Measurements from ENCODE around the gene COL19A1.

The COL19A1 gene

DNA sequence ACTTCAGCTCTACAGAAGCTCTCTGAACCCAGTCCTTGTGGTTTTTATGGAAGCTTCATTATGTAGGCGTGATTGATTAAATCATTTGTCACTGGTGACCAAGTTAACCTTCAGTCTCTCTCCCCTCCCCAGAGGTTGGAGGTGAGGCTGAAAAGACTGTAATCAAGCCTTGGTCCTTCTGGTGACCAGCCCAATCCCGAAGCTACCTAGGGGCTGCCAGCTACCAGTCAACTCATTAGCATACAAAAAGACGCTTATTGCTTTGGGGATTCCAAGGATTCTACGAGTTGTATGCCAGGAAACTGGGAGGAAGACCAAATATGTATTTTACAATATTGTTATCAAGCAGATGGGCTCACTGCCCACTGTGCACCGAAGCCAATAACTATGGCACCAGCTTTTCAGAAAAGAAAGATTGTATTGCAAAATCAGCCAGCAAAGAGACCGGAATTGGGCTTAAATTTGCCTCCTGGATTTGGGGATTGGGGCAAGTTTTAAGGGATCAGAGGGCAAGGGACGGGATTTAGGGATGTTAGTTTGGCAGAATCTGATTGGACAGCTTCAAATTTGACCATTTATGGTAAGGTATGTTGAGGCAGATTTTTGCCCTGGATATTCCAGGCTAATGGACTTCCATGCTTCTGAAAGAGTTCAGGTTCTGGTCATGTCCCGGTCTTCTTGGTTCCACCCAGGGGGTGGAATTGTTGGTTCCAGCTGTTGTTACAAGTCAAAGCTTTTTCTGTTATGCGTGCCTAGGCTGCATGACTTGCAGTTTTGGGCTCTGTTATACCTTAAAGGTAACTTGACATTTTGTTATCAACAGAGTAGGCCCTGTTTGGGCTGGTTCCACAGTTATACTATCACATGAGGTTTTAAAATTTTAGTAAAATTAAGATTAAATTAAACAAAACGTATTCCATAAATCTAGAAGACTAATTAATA, 269.1 kb downstream of the COL19A1 start:
- no peak overlapping the region for H2AFZ ChIP-seq (ENCODE audit: low read length)
- H3K9me3 ChIP-seq (replicated peaks; ENCODE audit: insufficient read depth, low read length) = no peaks in the 10 kb centered on the region
- H3K27ac ChIP-seq (ENCODE audit: low read length) = no peak overlapping the region
- H3F3A ChIP-seq (ENCODE audit: insufficient read depth, low read length) = peaks cover 15% of the 10 kb centered on the region
- H3K9ac ChIP-seq (ENCODE audit: low read length) = no peak overlapping the region
- no peak overlapping the region for H3K4me3 ChIP-seq (ENCODE audit: low read length)
- H3K4me2 ChIP-seq (ENCODE audit: low read depth, low read length) = no peak overlapping the region
- H4K20me1 ChIP-seq (ENCODE audit: insufficient read depth, low read length) = no peaks in the 10 kb centered on the region
- TF ChIP-seq EZH2phosphoT487 (IDR thresholded peaks at IDR 0.05; ENCODE audit: low read length) (no peak), EZH2 (optimal IDR thresholded peaks at IDR 0.05; ENCODE audit: low read depth, low read length) (no peak)
- TF ChIP-seq, protein P1, sequence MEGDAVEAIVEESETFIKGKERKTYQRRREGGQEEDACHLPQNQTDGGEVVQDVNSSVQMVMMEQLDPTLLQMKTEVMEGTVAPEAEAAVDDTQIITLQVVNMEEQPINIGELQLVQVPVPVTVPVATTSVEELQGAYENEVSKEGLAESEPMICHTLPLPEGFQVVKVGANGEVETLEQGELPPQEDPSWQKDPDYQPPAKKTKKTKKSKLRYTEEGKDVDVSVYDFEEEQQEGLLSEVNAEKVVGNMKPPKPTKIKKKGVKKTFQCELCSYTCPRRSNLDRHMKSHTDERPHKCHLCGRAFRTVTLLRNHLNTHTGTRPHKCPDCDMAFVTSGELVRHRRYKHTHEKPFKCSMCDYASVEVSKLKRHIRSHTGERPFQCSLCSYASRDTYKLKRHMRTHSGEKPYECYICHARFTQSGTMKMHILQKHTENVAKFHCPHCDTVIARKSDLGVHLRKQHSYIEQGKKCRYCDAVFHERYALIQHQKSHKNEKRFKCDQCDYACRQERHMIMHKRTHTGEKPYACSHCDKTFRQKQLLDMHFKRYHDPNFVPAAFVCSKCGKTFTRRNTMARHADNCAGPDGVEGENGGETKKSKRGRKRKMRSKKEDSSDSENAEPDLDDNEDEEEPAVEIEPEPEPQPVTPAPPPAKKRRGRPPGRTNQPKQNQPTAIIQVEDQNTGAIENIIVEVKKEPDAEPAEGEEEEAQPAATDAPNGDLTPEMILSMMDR (IDR thresholded peaks at IDR 0.05; ENCODE audit: low read length) = no peak
- H3K27me3 ChIP-seq (replicated peaks; ENCODE audit: insufficient read depth, low read length) = no peaks in the 10 kb centered on the region
- no peaks in the 10 kb centered on the region for H3K36me3 ChIP-seq (replicated peaks; ENCODE audit: insufficient read depth, low read length)
- no peaks in the 10 kb centered on the region for H3K79me2 ChIP-seq (ENCODE audit: low read length)
- no peaks in the 10 kb centered on the region for H3K9me2 ChIP-seq (replicated peaks; ENCODE audit: insufficient read depth, low read length)
- no peak for DNase-seq
- H3K4me1 ChIP-seq (ENCODE audit: low read length) = peaks cover 7% of the 10 kb centered on the region

DNA sequence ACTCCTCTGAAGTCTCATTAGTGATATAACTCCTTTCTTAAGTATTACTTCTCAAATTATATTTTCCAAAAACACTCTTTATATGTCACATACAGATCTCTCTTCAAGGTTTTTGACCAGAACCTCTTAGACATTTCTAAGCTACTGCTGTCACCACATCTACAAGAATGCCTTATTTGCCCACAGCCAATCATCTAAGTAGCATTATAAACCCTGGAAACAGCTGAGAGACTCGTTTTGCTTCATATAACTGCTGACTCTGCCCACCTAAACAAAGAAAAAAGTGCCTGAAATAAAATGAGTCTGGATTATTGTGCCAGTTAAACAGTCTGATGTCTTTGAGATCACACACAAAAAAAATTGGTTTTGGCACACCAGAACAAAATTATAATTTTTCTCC, 270.6 kb downstream of the COL19A1 start:
- no peak for DNase-seq
- no peaks in the 10 kb centered on the region for H3K79me2 ChIP-seq (ENCODE audit: low read length)
- no peak overlapping the region for H3K4me2 ChIP-seq (ENCODE audit: low read depth, low read length)
- peaks cover 2% of the 10 kb centered on the region; the same call in 1 of the 2 replicates for H3F3A ChIP-seq (ENCODE audit: insufficient read depth, low read length)
- no peak overlapping the region for H3K4me3 ChIP-seq (ENCODE audit: low read length)
- no peak for TF ChIP-seq EZH2phosphoT487 (IDR thresholded peaks at IDR 0.05; ENCODE audit: low read length)
- TF ChIP-seq, protein P1 (IDR thresholded peaks at IDR 0.05; ENCODE audit: low read length) = no peak
- TF ChIP-seq EZH2 (optimal IDR thresholded peaks at IDR 0.05; ENCODE audit: low read depth, low read length) = no peak
- H3K9me3 ChIP-seq (replicated peaks; ENCODE audit: insufficient read depth, low read length) = no peaks in the 10 kb centered on the region
- no peaks in the 10 kb centered on the region for H4K20me1 ChIP-seq (ENCODE audit: insufficient read depth, low read length)
- H3K4me1 ChIP-seq (ENCODE audit: low read length) = no peaks in the 10 kb centered on the region; the same call in 1 of the 2 replicates
- no peak overlapping the region for H3K27ac ChIP-seq (ENCODE audit: low read length)
- H3K27me3 ChIP-seq (replicated peaks; ENCODE audit: insufficient read depth, low read length) = no peaks in the 10 kb centered on the region
- no peak overlapping the region for H3K9ac ChIP-seq (ENCODE audit: low read length)
- H3K36me3 ChIP-seq (replicated peaks; ENCODE audit: insufficient read depth, low read length) = no peaks in the 10 kb centered on the region
- no peak overlapping the region for H2AFZ ChIP-seq (ENCODE audit: low read length)
- H3K9me2 ChIP-seq (replicated peaks; ENCODE audit: insufficient read depth, low read length) = no peaks in the 10 kb centered on the region

DNA sequence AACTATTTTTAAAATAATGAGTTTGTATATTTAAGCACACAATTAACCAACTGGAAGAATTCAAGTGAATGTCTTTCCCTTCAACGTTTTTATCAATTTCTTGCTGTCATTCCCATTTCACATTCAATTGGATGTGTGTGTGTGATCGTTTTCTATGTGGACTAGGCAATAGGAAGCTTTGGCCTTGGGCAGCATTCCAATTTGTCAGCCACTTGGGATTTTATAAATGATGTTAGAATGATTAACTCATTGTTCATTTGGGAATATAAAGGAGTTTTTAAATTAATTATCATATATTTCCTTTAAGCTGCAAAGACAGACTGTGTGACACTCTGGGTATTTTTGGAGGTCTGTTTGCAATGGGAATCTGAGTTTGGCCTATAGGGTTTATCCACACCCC, 274.1 kb downstream of the COL19A1 start:
- Histone ChIP-seq H3F3A (ENCODE audit: insufficient read depth, low read length) (no peaks in the 10 kb centered on the region), H2AFZ (ENCODE audit: low read length) (no peak overlapping the region), H3K27ac (ENCODE audit: low read length) (no peak overlapping the region), H3K27me3 (replicated peaks; ENCODE audit: insufficient read depth, low read length) (no peaks in the 10 kb centered on the region), H4K20me1 (ENCODE audit: insufficient read depth, low read length) (no peaks in the 10 kb centered on the region), H3K4me3 (ENCODE audit: low read length) (no peak overlapping the region), H3K4me2 (ENCODE audit: low read depth, low read length) (no peak overlapping the region), H3K9me2 (replicated peaks; ENCODE audit: insufficient read depth, low read length) (no peaks in the 10 kb centered on the region), H3K79me2 (ENCODE audit: low read length) (no peaks in the 10 kb centered on the region), H3K9ac (ENCODE audit: low read length) (no peak overlapping the region), H3K36me3 (replicated peaks; ENCODE audit: insufficient read depth, low read length) (no peaks in the 10 kb centered on the region), H3K4me1 (ENCODE audit: low read length) (no peaks in the 10 kb centered on the region), H3K9me3 (replicated peaks; ENCODE audit: insufficient read depth, low read length) (no peaks in the 10 kb centered on the region)
- DNase-seq = no peak
- TF ChIP-seq, protein P1 (IDR thresholded peaks at IDR 0.05; ENCODE audit: low read length) = no peak
- TF ChIP-seq EZH2phosphoT487 (IDR thresholded peaks at IDR 0.05; ENCODE audit: low read length) = no peak

All from MM.1S (cell line).